Loucy (cell line): ENCODE measurements around the gene TJP2.

Source experiments
- EZH2phosphoT487 ChIP-seq: fragments of 200-600 bp; IDR thresholded peaks from 2 replicates; pipeline ENCODE4 v1.6.1; 2018; ENCODE audit warnings: antibody characterized with exemption, mild to moderate bottlenecking, moderate library complexity, borderline replicate concordance
- TF ChIP-seq, protein P1 (sequence below): fragments of 200-600 bp; sonication (generic); conservative IDR thresholded peaks from 2 replicates; pipeline ENCODE4 v1.5.1; 2014; ENCODE audit warnings: mild to moderate bottlenecking, antibody characterized with exemption, low read length

DNA sequence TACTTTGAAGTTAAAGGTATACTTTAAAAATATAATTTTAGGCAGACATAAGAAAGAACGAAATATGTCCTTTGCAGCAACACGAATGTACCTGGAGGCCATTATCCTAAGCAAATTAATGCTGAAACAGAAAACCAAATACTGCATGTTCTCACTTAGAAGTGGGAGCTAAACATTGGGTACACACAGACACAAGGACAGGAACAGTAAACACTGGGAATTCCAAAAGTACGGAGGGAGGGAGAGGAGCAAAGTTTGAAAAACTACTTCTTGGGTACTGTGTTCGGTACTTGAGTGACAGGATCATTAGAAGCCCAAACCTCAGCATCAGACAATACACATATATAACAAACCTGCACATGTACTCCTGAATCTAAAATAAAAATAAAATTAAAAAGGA is 40.9 kb downstream of the TJP2 start:
- TF ChIP-seq, protein P1, sequence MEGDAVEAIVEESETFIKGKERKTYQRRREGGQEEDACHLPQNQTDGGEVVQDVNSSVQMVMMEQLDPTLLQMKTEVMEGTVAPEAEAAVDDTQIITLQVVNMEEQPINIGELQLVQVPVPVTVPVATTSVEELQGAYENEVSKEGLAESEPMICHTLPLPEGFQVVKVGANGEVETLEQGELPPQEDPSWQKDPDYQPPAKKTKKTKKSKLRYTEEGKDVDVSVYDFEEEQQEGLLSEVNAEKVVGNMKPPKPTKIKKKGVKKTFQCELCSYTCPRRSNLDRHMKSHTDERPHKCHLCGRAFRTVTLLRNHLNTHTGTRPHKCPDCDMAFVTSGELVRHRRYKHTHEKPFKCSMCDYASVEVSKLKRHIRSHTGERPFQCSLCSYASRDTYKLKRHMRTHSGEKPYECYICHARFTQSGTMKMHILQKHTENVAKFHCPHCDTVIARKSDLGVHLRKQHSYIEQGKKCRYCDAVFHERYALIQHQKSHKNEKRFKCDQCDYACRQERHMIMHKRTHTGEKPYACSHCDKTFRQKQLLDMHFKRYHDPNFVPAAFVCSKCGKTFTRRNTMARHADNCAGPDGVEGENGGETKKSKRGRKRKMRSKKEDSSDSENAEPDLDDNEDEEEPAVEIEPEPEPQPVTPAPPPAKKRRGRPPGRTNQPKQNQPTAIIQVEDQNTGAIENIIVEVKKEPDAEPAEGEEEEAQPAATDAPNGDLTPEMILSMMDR: no peak
- no peak for TF ChIP-seq EZH2phosphoT487
